Measurements from ENCODE around the gene PYGO2. TPM values are rescaled to one million over a fixed set of nuclear protein-coding genes. Genes with fewer than 3 reads are reported as not detected.
A peak's percentile ranks its signal among the peaks of the same experiment; 100 is the strongest.
"Not testable (repeated sequence)": the region's sequence is repeated elsewhere in the genome, so short reads cannot be mapped to it uniquely, and the experiment has no call there.

Gene PYGO2
- polyA plus RNA-seq, 2 donors, result 14.3 to 15.8 TPM

DNA sequence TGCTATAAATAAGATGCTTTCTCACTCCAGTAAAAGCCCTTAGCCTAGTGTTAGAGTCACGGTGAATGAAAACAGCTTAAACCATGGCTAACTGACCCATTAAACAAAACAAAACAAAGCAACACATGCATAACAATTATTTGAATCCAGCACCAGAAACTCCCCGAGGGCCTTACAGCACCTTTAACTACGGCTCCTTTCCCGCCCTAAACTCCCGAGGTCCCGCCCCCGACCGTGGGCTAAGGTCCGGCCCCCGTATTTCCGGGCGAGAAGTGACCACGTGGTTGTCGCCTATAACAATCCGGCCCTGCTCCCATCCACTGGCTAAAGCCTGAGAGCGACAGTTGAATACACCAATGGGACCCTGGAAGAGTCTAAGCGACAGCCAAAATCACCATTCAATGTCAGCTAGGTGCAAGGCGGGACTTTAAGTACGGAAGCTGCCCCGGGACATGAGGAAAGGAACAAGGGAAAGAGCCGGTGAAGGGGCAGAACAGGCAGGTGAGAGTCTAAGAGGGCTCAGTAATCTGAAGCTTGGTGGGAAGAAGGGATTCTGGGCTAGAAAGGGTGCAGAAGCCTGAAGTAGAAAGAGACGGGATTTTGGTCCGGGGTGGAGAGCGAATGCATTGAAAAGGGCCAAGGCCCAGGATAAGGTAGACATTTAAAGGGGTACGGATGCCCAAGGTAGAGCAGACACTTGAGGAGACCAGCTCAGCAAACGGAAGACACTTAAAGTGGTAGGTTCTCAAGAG, 21.5 kb upstream of the PYGO2 start, which contains the start of gene FLAD1:
FLAD1 (plus strand) TSS at position 448 of the 752 bp plus-strand sequence. CDS start 351 bp downstream, outside the sequence.
- no peaks in the 10 kb centered on the region for H3K4me1 ChIP-seq (ENCODE audit: control insufficient read depth in 2 of 2, insufficient read depth in 2 of 2, low read length in 1 of 2)
- H3K27ac ChIP-seq (ENCODE audit: low read depth in 2 of 2, low read length in 1 of 2), result peak within 1 kb of the TSS; percentile 80 to 90
- H3K36me3 ChIP-seq (ENCODE audit: control insufficient read depth in 2 of 2, insufficient read depth in 2 of 2, low read length in 1 of 2), result peaks cover 5 to 7% of the 10 kb centered on the region in 2 donors
- H3K27me3 ChIP-seq (ENCODE audit: control insufficient read depth in 1 of 2, insufficient read depth in 2 of 2, low read length in 2 of 2), result no peaks in the 10 kb centered on the region
- no peaks in the 10 kb centered on the region for H3K9me3 ChIP-seq (ENCODE audit: control insufficient read depth in 2 of 2, insufficient read depth in 1 of 2, low read depth in 1 of 2, low read length in 1 of 2)
- peak within 1 kb of the TSS; percentile 64 to 91 for H3K4me3 ChIP-seq (ENCODE audit: low read depth in 1 of 2, low read length in 2 of 2)
- WGBS, 2 donors, result 1% methylated on average over 26 of the region's 26 CpGs

DNA sequence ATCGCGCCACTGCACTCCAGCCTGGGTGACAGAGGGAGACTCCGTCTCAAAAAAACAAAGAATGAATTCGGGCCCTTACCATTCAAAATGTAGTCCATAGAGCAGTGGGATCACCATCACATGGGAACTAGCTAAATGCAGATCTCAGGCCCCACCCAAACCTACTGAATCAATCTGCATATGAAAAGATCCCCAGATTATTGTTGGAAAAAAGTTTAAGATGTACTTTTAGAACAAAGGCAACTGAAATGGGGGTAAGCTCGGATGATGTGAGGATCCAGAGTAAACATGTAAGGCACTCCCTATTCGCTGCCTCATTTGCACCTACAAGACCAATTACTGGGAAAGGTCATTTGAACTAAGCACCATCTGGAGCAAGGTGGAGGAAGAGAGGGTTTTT, 20.8 kb upstream of the PYGO2 start:
- H3K36me3 ChIP-seq (ENCODE audit: control insufficient read depth in 2 of 2, insufficient read depth in 2 of 2, low read length in 1 of 2), result peaks cover 0 to 5% of the 10 kb centered on the region in 2 donors
- peak overlapping the region in 1 of 2 donors; percentile 91 for H3K4me3 ChIP-seq (ENCODE audit: low read depth in 1 of 2, low read length in 2 of 2)

DNA sequence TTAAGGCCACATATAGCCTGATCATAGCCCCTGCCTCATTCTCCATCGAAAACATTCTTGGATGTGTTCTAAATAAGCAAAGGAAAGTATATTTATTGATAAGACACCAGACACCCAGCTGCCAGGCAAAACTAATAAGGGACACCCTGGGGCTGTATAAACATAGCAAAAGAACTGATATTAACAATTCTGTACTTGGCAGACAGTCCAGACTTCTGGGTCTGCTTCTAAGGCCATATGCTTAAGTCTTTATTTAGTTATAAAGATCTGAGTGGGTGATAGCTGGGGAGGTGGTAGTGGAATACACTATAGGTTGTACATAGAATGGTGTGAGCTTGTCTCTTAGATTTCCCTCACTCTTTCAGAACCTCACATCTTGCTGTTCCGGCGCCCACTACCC, 16.8 kb upstream of the PYGO2 start:
- no peaks in the 10 kb centered on the region for H3K9me3 ChIP-seq (ENCODE audit: control insufficient read depth in 2 of 2, insufficient read depth in 1 of 2, low read depth in 1 of 2, low read length in 1 of 2)
- no peak overlapping the region for H3K4me3 ChIP-seq (ENCODE audit: low read depth in 1 of 2, low read length in 2 of 2)
- H3K36me3 ChIP-seq (ENCODE audit: control insufficient read depth in 2 of 2, insufficient read depth in 2 of 2, low read length in 1 of 2), result peaks cover 0 to 5% of the 10 kb centered on the region in 2 donors
- WGBS, 2 donors, result 96 to 100% methylated on average over 3 of the region's 3 CpGs
- H3K4me1 ChIP-seq (ENCODE audit: control insufficient read depth in 2 of 2, insufficient read depth in 2 of 2, low read length in 1 of 2), result no peaks in the 10 kb centered on the region
- no peak overlapping the region for H3K27ac ChIP-seq (ENCODE audit: low read depth in 2 of 2, low read length in 1 of 2)
- H3K27me3 ChIP-seq (ENCODE audit: control insufficient read depth in 1 of 2, insufficient read depth in 2 of 2, low read length in 2 of 2), result no peaks in the 10 kb centered on the region

More for the DNA sequence above, 20.8 kb upstream of the PYGO2 start:
- Histone ChIP-seq H3K4me1 (ENCODE audit: control insufficient read depth in 2 of 2, insufficient read depth in 2 of 2, low read length in 1 of 2) (no peaks in the 10 kb centered on the region), H3K27me3 (ENCODE audit: control insufficient read depth in 1 of 2, insufficient read depth in 2 of 2, low read length in 2 of 2) (no peaks in the 10 kb centered on the region), H3K9me3 (ENCODE audit: control insufficient read depth in 2 of 2, insufficient read depth in 1 of 2, low read depth in 1 of 2, low read length in 1 of 2) (no peaks in the 10 kb centered on the region), H3K27ac (ENCODE audit: low read depth in 2 of 2, low read length in 1 of 2) (no peak overlapping the region)
- 65 to 70% methylated on average over 6 of the region's 6 CpGs for WGBS, 2 donors

DNA sequence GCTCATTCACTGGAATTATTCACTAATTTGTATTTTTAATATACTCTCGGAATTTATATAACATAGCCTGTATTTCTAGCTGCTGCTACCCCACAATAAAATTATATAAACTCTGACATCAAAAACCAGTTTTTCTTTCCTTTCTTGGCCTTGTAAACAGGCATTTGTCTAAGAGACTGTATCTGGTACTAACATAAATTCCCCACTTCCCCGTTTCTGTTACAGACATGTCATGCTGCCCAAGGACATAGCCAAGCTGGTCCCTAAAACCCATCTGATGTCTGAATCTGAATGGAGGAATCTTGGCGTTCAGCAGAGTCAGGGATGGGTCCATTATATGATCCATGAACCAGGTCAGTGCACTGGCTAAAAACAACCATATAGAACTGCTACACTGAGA, 16.2 kb upstream of the PYGO2 start:
- not testable (repeated sequence) for H3K4me1 ChIP-seq (ENCODE audit: control insufficient read depth in 2 of 2, insufficient read depth in 2 of 2, low read length in 1 of 2); H3K4me3 ChIP-seq (ENCODE audit: low read depth in 1 of 2, low read length in 2 of 2); H3K9me3 ChIP-seq (ENCODE audit: control insufficient read depth in 2 of 2, insufficient read depth in 1 of 2, low read depth in 1 of 2, low read length in 1 of 2); H3K27ac ChIP-seq (ENCODE audit: low read depth in 2 of 2, low read length in 1 of 2); H3K27me3 ChIP-seq (ENCODE audit: control insufficient read depth in 1 of 2, insufficient read depth in 2 of 2, low read length in 2 of 2); H3K36me3 ChIP-seq (ENCODE audit: control insufficient read depth in 2 of 2, insufficient read depth in 2 of 2, low read length in 1 of 2)
- WGBS, 2 donors, result 66 to 70% methylated on average over 3 of the region's 3 CpGs

DNA sequence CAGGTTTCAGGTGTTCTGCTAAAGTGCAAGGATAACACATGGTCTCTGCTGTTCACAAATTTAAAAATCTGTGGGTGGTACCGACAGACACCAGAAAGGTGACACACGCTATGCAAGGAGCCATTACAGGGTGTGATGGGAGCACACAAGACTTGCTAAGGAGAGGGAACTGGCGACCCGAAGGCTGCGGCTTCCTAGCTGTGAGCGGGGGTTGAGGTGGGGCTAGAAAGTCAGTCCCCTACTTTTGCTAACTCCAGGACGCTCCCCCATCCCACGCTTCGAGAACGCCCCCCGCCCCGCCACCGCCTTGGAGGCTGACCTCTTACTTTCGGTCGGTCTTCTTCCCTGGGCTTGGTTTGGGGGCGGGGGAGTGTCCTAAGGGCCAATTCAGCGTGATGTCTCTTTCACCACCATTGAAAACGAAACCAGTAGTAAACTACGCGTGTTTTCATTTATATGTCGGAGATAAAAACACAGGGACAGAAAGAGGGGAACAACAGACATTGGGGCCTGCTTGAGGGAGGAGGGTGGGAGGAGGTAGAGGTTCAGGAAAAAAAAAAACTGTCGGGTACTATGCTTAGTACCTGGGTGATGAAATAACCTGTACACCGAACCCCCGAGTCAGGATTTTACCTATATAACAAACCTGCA, 14.0 kb upstream of the PYGO2 start:
- WGBS, 2 donors, result 0 to 1% methylated on average over 24 of the region's 24 CpGs
- Histone ChIP-seq H3K4me3 (ENCODE audit: low read depth in 1 of 2, low read length in 2 of 2) (peak overlapping the region; percentile 44 to 70), H3K36me3 (ENCODE audit: control insufficient read depth in 2 of 2, insufficient read depth in 2 of 2, low read length in 1 of 2) (peaks cover 0 to 5% of the 10 kb centered on the region in 2 donors), H3K27ac (ENCODE audit: low read depth in 2 of 2, low read length in 1 of 2) (peak overlapping the region; percentile 91 to 97), H3K9me3 (ENCODE audit: control insufficient read depth in 2 of 2, insufficient read depth in 1 of 2, low read depth in 1 of 2, low read length in 1 of 2) (no peaks in the 10 kb centered on the region), H3K4me1 (ENCODE audit: control insufficient read depth in 2 of 2, insufficient read depth in 2 of 2, low read length in 1 of 2) (peaks cover 3 to 13% of the 10 kb centered on the region in 2 donors), H3K27me3 (ENCODE audit: control insufficient read depth in 1 of 2, insufficient read depth in 2 of 2, low read length in 2 of 2) (no peaks in the 10 kb centered on the region)

DNA sequence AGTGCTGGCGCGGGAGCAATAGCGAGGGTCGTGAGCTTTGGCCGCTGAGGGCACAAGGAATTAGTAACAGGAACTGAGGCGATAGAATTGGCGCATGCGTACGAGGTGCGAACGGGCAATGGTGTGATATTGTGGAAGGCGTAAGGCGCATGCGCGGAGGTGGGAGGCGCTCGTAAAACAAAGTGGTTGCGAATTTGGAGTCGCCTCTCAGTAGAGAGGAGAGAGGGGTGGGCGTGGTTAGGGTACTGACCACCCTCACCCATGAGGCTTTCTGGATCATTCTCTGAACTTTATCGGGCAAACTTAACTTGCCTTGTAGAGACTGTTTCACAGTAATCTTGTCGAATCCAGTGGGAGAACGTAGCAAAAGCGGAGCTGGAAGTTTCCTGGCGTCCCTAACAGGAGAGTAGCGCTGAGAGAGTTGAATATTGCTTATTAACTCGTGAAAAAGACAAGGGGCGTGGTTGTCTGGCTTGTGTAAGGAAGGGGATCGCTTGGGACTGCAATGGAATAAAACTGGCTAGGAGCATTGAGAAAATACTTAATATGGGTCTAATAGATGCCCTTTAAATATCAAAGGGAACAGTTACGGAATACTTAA, 13.3 kb upstream of the PYGO2 start:
- 0% methylated on average over 30 of the region's 30 CpGs for WGBS, 2 donors
- no peaks in the 10 kb centered on the region for H3K9me3 ChIP-seq (ENCODE audit: control insufficient read depth in 2 of 2, insufficient read depth in 1 of 2, low read depth in 1 of 2, low read length in 1 of 2)
- peaks cover 10 to 20% of the 10 kb centered on the region in 2 donors for H3K4me1 ChIP-seq (ENCODE audit: control insufficient read depth in 2 of 2, insufficient read depth in 2 of 2, low read length in 1 of 2)

DNA sequence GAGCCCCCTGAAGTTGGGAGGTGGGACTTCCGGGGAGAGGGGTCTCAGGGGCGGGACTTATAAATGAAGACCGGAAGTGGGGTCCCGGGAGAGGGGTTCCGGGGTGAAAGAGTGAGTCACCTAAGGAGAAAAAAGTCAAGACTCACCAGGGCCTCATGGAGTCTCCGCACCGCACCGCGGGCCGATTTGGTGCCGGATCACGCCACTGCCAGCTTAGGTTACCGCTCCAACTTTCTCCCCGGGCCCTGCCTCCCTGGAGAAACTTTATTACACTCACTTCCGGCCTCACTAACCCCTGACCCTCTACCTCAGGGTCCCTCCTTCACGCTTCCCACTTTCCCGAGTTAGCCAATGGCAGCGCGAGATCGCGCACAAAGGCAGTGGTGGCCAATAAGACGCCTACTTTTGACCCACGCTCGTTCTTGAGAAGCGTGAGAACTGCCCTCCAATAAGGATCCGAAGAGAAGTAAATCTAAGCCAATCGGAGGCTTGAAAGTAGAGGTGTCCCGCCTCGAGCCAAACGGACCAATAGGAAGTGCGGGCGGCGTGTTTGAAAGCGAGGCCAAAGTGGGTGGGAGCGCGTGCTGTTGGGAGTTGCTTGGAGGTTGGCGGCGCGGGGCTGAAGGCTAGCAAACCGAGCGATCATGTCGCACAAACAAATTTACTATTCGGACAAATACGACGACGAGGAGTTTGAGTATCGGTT, 12.7 kb upstream of the PYGO2 start, which contains the start of gene CKS1B:
CKS1B (plus strand) TSS at position 580 of the 706 bp plus-strand sequence; CDS start at position 645, 65 bp downstream.
- Histone ChIP-seq H3K4me3 (ENCODE audit: low read depth in 1 of 2, low read length in 2 of 2) (peak within 1 kb of the TSS; percentile 65 to 86), H3K27ac (ENCODE audit: low read depth in 2 of 2, low read length in 1 of 2) (peak within 1 kb of the TSS; percentile 98 to 100), H3K36me3 (ENCODE audit: control insufficient read depth in 2 of 2, insufficient read depth in 2 of 2, low read length in 1 of 2) (peaks cover 0 to 5% of the 10 kb centered on the region in 2 donors), H3K4me1 (ENCODE audit: control insufficient read depth in 2 of 2, insufficient read depth in 2 of 2, low read length in 1 of 2) (peaks cover 15 to 24% of the 10 kb centered on the region in 2 donors), H3K9me3 (ENCODE audit: control insufficient read depth in 2 of 2, insufficient read depth in 1 of 2, low read depth in 1 of 2, low read length in 1 of 2) (no peaks in the 10 kb centered on the region), H3K27me3 (ENCODE audit: control insufficient read depth in 1 of 2, insufficient read depth in 2 of 2, low read length in 2 of 2) (no peaks in the 10 kb centered on the region)
- WGBS, 2 donors, result 0% methylated on average over 47 of the region's 47 CpGs

More for the DNA sequence above, 13.3 kb upstream of the PYGO2 start:
- Histone ChIP-seq H3K27me3 (ENCODE audit: control insufficient read depth in 1 of 2, insufficient read depth in 2 of 2, low read length in 2 of 2) (no peaks in the 10 kb centered on the region), H3K27ac (ENCODE audit: low read depth in 2 of 2, low read length in 1 of 2) (peak overlapping the region; percentile 91 to 97), H3K4me3 (ENCODE audit: low read depth in 1 of 2, low read length in 2 of 2) (peak overlapping the region; percentile 44 to 70), H3K36me3 (ENCODE audit: control insufficient read depth in 2 of 2, insufficient read depth in 2 of 2, low read length in 1 of 2) (peaks cover 0 to 5% of the 10 kb centered on the region in 2 donors)

DNA sequence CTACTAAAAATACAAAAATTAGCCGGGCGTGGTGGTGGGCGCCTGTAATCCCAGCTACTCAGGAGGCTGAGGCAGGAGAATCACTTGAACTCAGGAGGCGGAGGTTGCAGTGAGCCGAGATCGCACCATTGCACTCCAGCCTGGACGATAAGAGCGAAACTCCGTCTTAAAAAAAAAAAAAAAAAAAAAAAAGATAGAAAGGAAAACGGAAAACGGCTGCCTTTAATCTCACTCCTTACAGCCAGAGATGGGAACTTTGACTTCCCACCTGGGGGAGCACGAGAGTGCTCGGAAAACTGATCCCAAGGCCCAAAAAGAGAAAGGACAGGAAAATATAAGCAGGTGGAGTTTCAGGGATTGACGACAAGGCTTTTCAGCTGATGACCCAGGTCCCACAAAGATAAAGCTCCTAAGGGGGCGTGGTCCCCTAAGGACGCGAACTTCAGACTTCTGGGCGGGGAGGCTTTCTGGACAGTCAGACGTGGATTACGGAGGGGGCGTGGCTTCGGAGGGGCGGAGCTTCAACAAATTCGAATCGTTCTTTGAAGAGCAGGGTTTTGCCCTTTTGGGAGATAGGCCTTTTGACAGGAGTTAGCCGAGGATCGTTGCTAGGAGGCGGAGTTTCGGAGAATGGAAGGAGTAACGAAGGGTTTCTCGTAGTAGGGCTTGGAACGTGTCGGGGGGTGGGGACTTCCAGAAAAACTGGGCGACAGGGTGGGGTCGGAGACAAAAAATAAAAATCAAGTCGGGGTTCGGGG, 11.9 kb upstream of the PYGO2 start:
- WGBS, 2 donors, result 0 to 5% methylated on average over 28 to 37 of the region's 37 CpGs
- Histone ChIP-seq H3K27ac (ENCODE audit: low read depth in 2 of 2, low read length in 1 of 2) (peak overlapping the region; percentile 98 to 100), H3K4me1 (ENCODE audit: control insufficient read depth in 2 of 2, insufficient read depth in 2 of 2, low read length in 1 of 2) (peaks cover 15 to 29% of the 10 kb centered on the region in 2 donors)

More for the DNA sequence above, 11.9 kb upstream of the PYGO2 start:
- Histone ChIP-seq H3K9me3 (ENCODE audit: control insufficient read depth in 2 of 2, insufficient read depth in 1 of 2, low read depth in 1 of 2, low read length in 1 of 2) (no peaks in the 10 kb centered on the region), H3K27me3 (ENCODE audit: control insufficient read depth in 1 of 2, insufficient read depth in 2 of 2, low read length in 2 of 2) (no peaks in the 10 kb centered on the region), H3K4me3 (ENCODE audit: low read depth in 1 of 2, low read length in 2 of 2) (peak overlapping the region; percentile 65 to 86), H3K36me3 (ENCODE audit: control insufficient read depth in 2 of 2, insufficient read depth in 2 of 2, low read length in 1 of 2) (peaks cover 2 to 5% of the 10 kb centered on the region in 2 donors)

Data from esophagus (tissue), 2 donors.